GM12891 (cell line): Measurements from ENCODE around the gene SMAD6.

ENCODE experiments used
- PAX5 ChIP-seq: IDR thresholded peaks from 2 replicates; pipeline ENCODE4 v1.6.1; 2011; ENCODE audit warnings: low read length, moderate library complexity, mild to moderate bottlenecking; ENCODE audit not compliant: insufficient read depth, severe bottlenecking
- POLR2A ChIP-seq: IDR thresholded peaks from 2 replicates; pipeline ENCODE4 v1.6.1; 2011; ENCODE audit warnings: low read depth, low read length, control low read depth
- POLR2AphosphoS5 ChIP-seq: IDR thresholded peaks from 2 replicates; pipeline ENCODE4 v1.6.1; 2011; ENCODE audit warnings: low read depth, low read length, control low read depth
- POU2F2 ChIP-seq: IDR thresholded peaks from 2 replicates; pipeline ENCODE4 v1.6.1; 2011; ENCODE audit warnings: low read depth, mild to moderate bottlenecking, control low read depth, low read length, moderate library complexity
- SPI1 ChIP-seq: IDR thresholded peaks from 2 replicates; pipeline ENCODE4 v1.6.1; 2011; ENCODE audit warnings: low read depth, low read length, control low read depth
- TAF1 ChIP-seq: IDR thresholded peaks from 2 replicates; pipeline ENCODE4 v1.6.1; 2011; ENCODE audit warnings: low read depth, low read length, control low read depth

- no peak for TF ChIP-seq POLR2A
- no peak for TF ChIP-seq TAF1
- TF ChIP-seq SPI1 = no peak
- no peak for TF ChIP-seq POLR2AphosphoS5
- no peak for TF ChIP-seq PAX5
- TF ChIP-seq POU2F2 = no peak
Observed at GRCh38 chr15:66772604-66773128, 70.6 kb downstream of the SMAD6 start.
